ENCODE measurements around the gene LSAMP. TPM values are rescaled to one million over a fixed set of nuclear protein-coding genes. Genes with fewer than 3 reads are reported as not detected.

The LSAMP gene
- total RNA-seq (2021; fragmentation: NEBNext Ultra II Directional; extraction: Animal tissue kit (Norgen Biotek cat#: 25700)) (3.8 and 5.7 TPM in 2 replicates), polyA plus RNA-seq (2011; rRNA removed) (1.8 and 2.0 TPM in 2 replicates), polyA minus RNA-seq (2011; rRNA and poly(A)+ RNA removed) (7.3 and 12.3 TPM in 2 replicates)
- polyA plus RNA-seq (2011; cell fraction: cytosol; rRNA removed): 3.2 TPM
- polyA plus RNA-seq (2011; cell fraction: nucleus; rRNA removed): 4.2 TPM
- 2.8 to 5.8 TPM (median 4.1 TPM) in 4 replicates for polyA plus RNA-seq (2012, experiment 1 of 2)
- 2.1 TPM for polyA plus RNA-seq (2012, experiment 2 of 2)
- 2.1 TPM for polyA plus RNA-seq (2013, experiment 1 of 2)
- polyA plus RNA-seq (2013, experiment 2 of 2): 2.4 TPM
- 1.2 TPM for polyA minus RNA-seq (2011; cell fraction: cytosol; rRNA and poly(A)+ RNA removed)
- 10.5 TPM for polyA minus RNA-seq (2011; cell fraction: nucleus; rRNA and poly(A)+ RNA removed)
- long read RNA-seq, experiment 1, partial matches to known transcripts: 0 of 79 reads
- long read RNA-seq, experiment 1, other reads (novel, unspliced or antisense): 79 of 79 reads
- long read RNA-seq, experiment 2, partial matches to known transcripts: 0 of 11 reads
- long read RNA-seq, experiment 2, other reads (novel, unspliced or antisense): 11 of 11 reads

GRCh38 chr3:116445311-116445841 is at the start of gene LSAMP:
Gene LSAMP, minus strand, starts transcription at chr3:116445487.
- peak within 1 kb of the TSS; percentile 64 to 87 (median 74) for H3K9ac ChIP-seq (replicated peaks in 1 of 4; ENCODE audit: extremely low read depth in 1 of 4, low read depth in 3 of 4, low read length in 3 of 4)
- H2BK15ac ChIP-seq (ENCODE audit: low read length): peak within 1 kb of the TSS; percentile 34; the same call in 1 of the 2 replicates
- no peaks in the 10 kb centered on the region for H3K79me1 ChIP-seq (ENCODE audit: low read depth, low read length)
- no peaks in the 10 kb centered on the region for H4K20me1 ChIP-seq (replicated peaks in 1 of 2; ENCODE audit: control insufficient read depth in 1 of 2, insufficient read depth in 2 of 2, low read length in 2 of 2)
- peaks cover 6 to 13% (median 9%) of the 10 kb centered on the region in 4 experiments; a peak in 5 of 7 replicates for H3K4me1 ChIP-seq (replicated peaks in 1 of 4; ENCODE audit: control insufficient read depth in 3 of 4, insufficient read depth in 4 of 4, low read length in 3 of 4)
- H2AK5ac ChIP-seq (ENCODE audit: low read depth, low read length): no peak within 1 kb of the TSS
- DNase-seq (ENCODE audit: low read depth in 1 of 2, low spot score in 2 of 2): peak; percentile 41 to 63
- peak within 1 kb of the TSS; percentile 24 for H3K14ac ChIP-seq (ENCODE audit: insufficient read length)
- no peak within 1 kb of the TSS; the same call in 1 of the 2 replicates for H2BK20ac ChIP-seq (ENCODE audit: low read length)
- H3K4me3 ChIP-seq (ENCODE audit: extremely low read depth in 1 of 4, insufficient read depth in 2 of 4, low read depth in 3 of 4, low read length in 4 of 4): peak within 1 kb of the TSS; percentile 67 to 94 (median 86)
- H3K79me2 ChIP-seq (ENCODE audit: control insufficient read depth in 1 of 2, insufficient read depth in 2 of 2, low read length in 2 of 2): no peaks in the 10 kb centered on the region
- CTCF ChIA-PET (ENCODE audit: partially characterized antibody): interaction anchor here (1.0 to 1.8 kb wide), 5 partner anchors 9 to 170 kb away, joined by 3 to 7 read pairs (median 4); no protein-coding TSS in a partner anchor
- H3K27ac ChIP-seq (ENCODE audit: low read depth, low read length): no peak within 1 kb of the TSS
- peak within 1 kb of the TSS; percentile 72; the same call in 1 of the 2 replicates for H2BK5ac ChIP-seq (ENCODE audit: low read depth, low read length)
- no peak within 1 kb of the TSS for H3K23ac ChIP-seq (ENCODE audit: insufficient read length)
- no peak within 1 kb of the TSS for H3K4ac ChIP-seq (replicated peaks; ENCODE audit: insufficient read length, low read depth, low read length)
- FAIRE-seq: no peak
- H4K5ac ChIP-seq (ENCODE audit: insufficient read length, low read depth, low read length): no peak within 1 kb of the TSS
- H3K36me3 ChIP-seq (ENCODE audit: control insufficient read depth in 2 of 4, insufficient read depth in 4 of 4, low read length in 3 of 4): no peaks in the 10 kb centered on the region
- peak within 1 kb of the TSS; percentile 83 for H4K91ac ChIP-seq (replicated peaks; ENCODE audit: insufficient read length, low read length)
- H2AFZ ChIP-seq (ENCODE audit: low read length): peak within 1 kb of the TSS; percentile 84
- no peak within 1 kb of the TSS; the same call in 1 of the 2 replicates for H2BK12ac ChIP-seq (ENCODE audit: low read depth, low read length)
- no peaks in the 10 kb centered on the region for H3K9me3 ChIP-seq (ENCODE audit: insufficient read depth in 2 of 2, low read depth in 1 of 2, low read length in 1 of 2)
- peaks cover 9% of the 10 kb centered on the region for H3K23me2 ChIP-seq (ENCODE audit: low read depth, low read length)
- H3K18ac ChIP-seq (ENCODE audit: extremely low read depth, low read length): peak within 1 kb of the TSS; percentile 49
- H3K4me2 ChIP-seq (ENCODE audit: insufficient read depth in 1 of 2, low read depth in 2 of 2, low read length in 2 of 2): peak within 1 kb of the TSS; percentile 99 to 100
- H2BK120ac ChIP-seq (replicated peaks; ENCODE audit: low read depth, low read length): no peak within 1 kb of the TSS
- peak within 1 kb of the TSS; percentile 63; the same call in 1 of the 2 replicates for H4K8ac ChIP-seq (ENCODE audit: extremely low read depth, insufficient read depth, low read length)
- POLR2A ChIA-PET (ENCODE audit: partially characterized antibody): interaction anchor here (2.0 kb wide), 1 partner anchor 10 kb away, joined by 4 read pairs; no protein-coding TSS in a partner anchor
- no peak within 1 kb of the TSS for H3K56ac ChIP-seq (replicated peaks; ENCODE audit: insufficient read length, low read depth, low read length)
- H3K27me3 ChIP-seq (replicated peaks in 1 of 4; ENCODE audit: control insufficient read depth in 3 of 4, extremely low read depth in 1 of 4, insufficient read depth in 3 of 4, low read length in 3 of 4): peaks cover 0 to 17% (median 3%) of the 10 kb centered on the region in 4 experiments; a peak in 3 of 7 replicates
- 5% methylated on average over 8 of the region's 15 CpGs; no CpG with 5 or more reads in 1 of the 2 experiments for WGBS, 2 experiments (ENCODE audit: extremely low coverage in 1 of 2, insufficient coverage in 1 of 2, insufficient read length in 1 of 2, insufficient replicate concordance in 2 of 2, low coverage in 1 of 2, low lambda C conversion rate in 2 of 2, missing lambda C conversion rate in 1 of 2)
- TF ChIP-seq CTCF (IDR thresholded peaks at IDR 0.05; ENCODE audit: control extremely low read depth in 1 of 3, insufficient read depth in 1 of 3, low read depth in 1 of 3, low read length in 3 of 3): no peak
- no peak for TF ChIP-seq SIRT6 (IDR thresholded peaks at IDR 0.05; ENCODE audit: low read length)
- no peak for TF ChIP-seq MAX (IDR thresholded peaks at IDR 0.05)
- TF ChIP-seq JUN (IDR thresholded peaks at IDR 0.05; ENCODE audit: low read depth, low read length): no peak
- no peak for TF ChIP-seq RFX5 (IDR thresholded peaks at IDR 0.05; ENCODE audit: borderline replicate concordance, low read depth, low read length)
- TF ChIP-seq GABPA (IDR thresholded peaks at IDR 0.05; ENCODE audit: borderline replicate concordance, insufficient read depth, low read length): no peak

Measured in H1 (cell line).